Stimulated activated CD4-positive, alpha-beta T cell treated with anti-CD3 and anti-CD28 coated beads, Interleukin-2, amount 100 ng/mL, for 48 hours (primary cell): ENCODE data around the gene TMEM272.
A peak's percentile ranks its signal among the peaks of the same experiment; 100 is the strongest.

ENCODE experiments used
- DNase-seq, 2 donors: peaks; one replicate each; pipeline ENCODE4 v3.0.0-alpha.2; 2020

Gene TMEM272

GRCh38 chr13:51803422-51804294 lies 41.3 kb downstream of the TMEM272 start, which contains the start of gene DHRS12:
Gene DHRS12 (minus strand): TSS chr13:51804163. CDS start chr13:51799659, 4,504 bp downstream.
- peak; percentile 73 to 76 for DNase-seq

- no peak for DNase-seq
Measured at GRCh38 chr13:51802631-51803418, 42.2 kb downstream of the TMEM272 start.

GRCh38 chr13:51801631-51802099 lies 43.3 kb downstream of the TMEM272 start:
- DNase-seq, result no peak

GRCh38 chr13:51800486-51800885 lies 44.5 kb downstream of the TMEM272 start:
- DNase-seq, result no peak

- DNase-seq, result no peak
Measured at GRCh38 chr13:51799261-51799660, 45.7 kb downstream of the TMEM272 start.

GRCh38 chr13:51797664-51798488 lies 47.1 kb downstream of the TMEM272 start:
- peak in 1 of 2 donors; percentile 49 for DNase-seq

GRCh38 chr13:51796546-51796945 lies 48.4 kb downstream of the TMEM272 start:
- no peak for DNase-seq

GRCh38 chr13:51795419-51795818 lies 49.6 kb downstream of the TMEM272 start:
- no peak for DNase-seq

GRCh38 chr13:51794964-51795363 lies 50.0 kb downstream of the TMEM272 start:
- no peak for DNase-seq

- peak; percentile 36 to 43 for DNase-seq
Measured at GRCh38 chr13:51793570-51794271, 51.3 kb downstream of the TMEM272 start.

- DNase-seq, result no peak
Measured at GRCh38 chr13:51786425-51787265, 58.3 kb downstream of the TMEM272 start.

GRCh38 chr13:51785712-51786424 lies 59.1 kb downstream of the TMEM272 start:
- DNase-seq, result no peak

GRCh38 chr13:51784097-51784496 lies 60.9 kb downstream of the TMEM272 start:
- DNase-seq, result no peak

- DNase-seq, result no peak
Measured at GRCh38 chr13:51783428-51784094, 61.4 kb downstream of the TMEM272 start.

- DNase-seq, result no peak
Measured at GRCh38 chr13:51782026-51782710, 62.8 kb downstream of the TMEM272 start.

- DNase-seq, result no peak
Measured at GRCh38 chr13:51781246-51782022, 63.5 kb downstream of the TMEM272 start.

- DNase-seq, result no peak
Measured at GRCh38 chr13:51780099-51780498, 64.9 kb downstream of the TMEM272 start.

GRCh38 chr13:51778392-51778791 lies 66.6 kb downstream of the TMEM272 start:
- no peak for DNase-seq
